Neural progenitor cell (in vitro differentiated cells): ENCODE measurements around the gene BCAS1. TPM values are rescaled to one million over a fixed set of nuclear protein-coding genes. Genes with fewer than 3 reads are reported as not detected.

ENCODE experiments used
- DNase-seq: peaks from one replicate; pipeline ENCODE4 v3.0.0-alpha.2; 2016; ENCODE audit warnings: low spot score
- H2AFZ ChIP-seq: fragments of 200-600 bp; sonication (generic); replicated peaks from 2 replicates; pipeline ENCODE4 v1.6.1; 2016; ENCODE audit warnings: antibody characterized with exemption
- H3F3A ChIP-seq: fragments of 200-600 bp; sonication (generic); 2 replicates; pipeline ENCODE4 v1.6.1; 2016; ENCODE audit warnings: antibody characterized with exemption, low read depth
- H3K27ac ChIP-seq: fragments of 200-600 bp; sonication (generic); 2 replicates; pipeline ENCODE4 v1.5.1; 2016; ENCODE audit warnings: mild to moderate bottlenecking
- H3K27me3 ChIP-seq: fragments of 200-600 bp; sonication (generic); 2 replicates; pipeline ENCODE4 v1.6.1; 2016; ENCODE audit warnings: mild to moderate bottlenecking, moderate library complexity
- H3K36me3 ChIP-seq: fragments of 200-600 bp; sonication (generic); 2 replicates; pipeline ENCODE4 v1.5.1; 2016
- H3K4me1 ChIP-seq: fragments of 200-600 bp; sonication (generic); 2 replicates; pipeline ENCODE4 v1.6.1; 2016; ENCODE audit warnings: mixed run types
- H3K4me2 ChIP-seq: fragments of 200-600 bp; sonication (generic); 2 replicates; pipeline ENCODE4 v1.6.1; 2016
- H3K4me3 ChIP-seq: fragments of 200-600 bp; sonication (generic); 2 replicates; pipeline ENCODE4 v1.5.1; 2016
- H3K79me2 ChIP-seq: fragments of 200-600 bp; sonication (generic); 2 replicates; pipeline ENCODE4 v1.6.1; 2016; ENCODE audit warnings: low read depth
- H3K9ac ChIP-seq: fragments of 200-600 bp; sonication (generic); 2 replicates; pipeline ENCODE4 v1.6.1; 2016
- H3K9me3 ChIP-seq: fragments of 200-600 bp; sonication (generic); 2 replicates; pipeline ENCODE4 v1.5.1; 2016; ENCODE audit warnings: low read depth
- H4K20me1 ChIP-seq: fragments of 200-600 bp; sonication (generic); 2 replicates; pipeline ENCODE4 v1.6.1; 2016; ENCODE audit warnings: low read depth
- H3K27ac Mint-ChIP-seq: 3 replicates; pipeline ENCODE4 v1.8.0; 2021; ENCODE audit warnings: mixed read lengths
- H3K27me3 Mint-ChIP-seq: 2 replicates; pipeline ENCODE4 v1.8.0; 2022; ENCODE audit warnings: low read depth, mild to moderate bottlenecking, inconsistent platforms, moderate library complexity, mixed read lengths; ENCODE audit not compliant: insufficient read depth
- H3K36me3 Mint-ChIP-seq: 3 replicates; pipeline ENCODE4 v1.8.0; 2021; ENCODE audit warnings: mixed read lengths
- H3K4me1 Mint-ChIP-seq: 3 replicates; pipeline ENCODE4 v1.8.0; 2021; ENCODE audit warnings: mixed read lengths
- H3K4me3 Mint-ChIP-seq: 3 replicates; pipeline ENCODE4 v1.8.0; 2021; ENCODE audit warnings: mild to moderate bottlenecking, moderate library complexity, mixed read lengths
- H3K9me3 Mint-ChIP-seq: 3 replicates; pipeline ENCODE4 v1.8.0; 2020; ENCODE audit warnings: mixed read lengths
- EZH2 ChIP-seq: fragments of 200-600 bp; sonication (generic); IDR thresholded peaks from 2 replicates; pipeline ENCODE4 v1.6.1; 2017; ENCODE audit warnings: antibody characterized with exemption, mild to moderate bottlenecking, moderate library complexity
- EZH2phosphoT487 ChIP-seq: fragments of 200-600 bp; sonication (generic); IDR thresholded peaks from 2 replicates; pipeline ENCODE4 v1.6.1; 2017; ENCODE audit warnings: antibody characterized with exemption
- total RNA-seq: library from RNA; depleted of rRNA; stranded (reverse); fragments of >200 nt; gene quantifications from 2 replicates; pipeline ENCODE4 v1.2.3, GENCODE V29; 2015; ENCODE audit warnings: low replicate concordance
- TF ChIP-seq, protein P1 (sequence below): fragments of 200-600 bp; sonication (generic); IDR thresholded peaks from 2 replicates; pipeline ENCODE4 v1.5.1; 2017; ENCODE audit warnings: antibody characterized with exemption, mild to moderate bottlenecking

The BCAS1 gene
- total RNA-seq, 1 donor from 2014 or later: not detected

DNA sequence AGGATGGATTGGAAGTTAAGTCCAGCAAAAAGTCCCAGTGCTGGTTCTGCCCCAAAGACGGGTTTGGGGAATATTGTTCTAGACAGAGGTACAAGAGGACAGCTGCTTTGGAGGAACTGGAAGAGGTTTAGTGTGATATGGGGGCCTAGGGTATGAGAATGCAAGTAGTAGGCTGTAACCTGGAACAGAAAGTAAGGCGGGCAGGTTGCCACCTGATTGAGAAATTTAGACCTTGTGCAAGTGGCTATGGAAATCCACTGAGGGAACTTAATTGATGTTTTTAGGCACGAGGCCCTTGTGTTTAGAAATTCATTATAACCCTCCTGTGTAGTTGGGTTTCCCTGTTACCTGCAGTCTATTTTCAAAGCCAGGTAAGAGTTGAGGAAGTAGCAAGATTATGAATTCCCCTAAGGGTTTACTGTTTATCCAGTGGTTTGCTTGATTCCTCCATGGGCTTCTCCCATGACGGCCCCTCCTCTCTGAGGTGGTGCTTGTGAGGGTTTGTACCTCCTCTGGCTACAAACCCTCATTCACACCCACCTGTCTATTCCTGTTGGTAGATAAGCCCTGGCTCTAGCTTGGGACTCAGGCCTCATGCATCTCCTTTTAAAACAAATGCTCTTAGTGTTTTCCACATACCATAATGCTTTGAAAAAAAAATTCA is 42.0 kb upstream of the BCAS1 start:
- no peaks in the 10 kb centered on the region for H3K36me3 Mint-ChIP-seq
- no peaks in the 10 kb centered on the region for H3K4me1 ChIP-seq
- no peaks in the 10 kb centered on the region for H3K4me1 Mint-ChIP-seq
- H3K79me2 ChIP-seq: no peaks in the 10 kb centered on the region
- no peak overlapping the region for H2AFZ ChIP-seq
- no peaks in the 10 kb centered on the region for H3K9me3 ChIP-seq
- H3K4me3 ChIP-seq: no peak overlapping the region
- no peak for DNase-seq
- H3F3A ChIP-seq: no peaks in the 10 kb centered on the region
- H3K27me3 ChIP-seq: no peaks in the 10 kb centered on the region
- H3K9me3 Mint-ChIP-seq: peaks cover 2% of the 10 kb centered on the region
- no peak overlapping the region for H3K4me2 ChIP-seq
- TF ChIP-seq, protein P1, sequence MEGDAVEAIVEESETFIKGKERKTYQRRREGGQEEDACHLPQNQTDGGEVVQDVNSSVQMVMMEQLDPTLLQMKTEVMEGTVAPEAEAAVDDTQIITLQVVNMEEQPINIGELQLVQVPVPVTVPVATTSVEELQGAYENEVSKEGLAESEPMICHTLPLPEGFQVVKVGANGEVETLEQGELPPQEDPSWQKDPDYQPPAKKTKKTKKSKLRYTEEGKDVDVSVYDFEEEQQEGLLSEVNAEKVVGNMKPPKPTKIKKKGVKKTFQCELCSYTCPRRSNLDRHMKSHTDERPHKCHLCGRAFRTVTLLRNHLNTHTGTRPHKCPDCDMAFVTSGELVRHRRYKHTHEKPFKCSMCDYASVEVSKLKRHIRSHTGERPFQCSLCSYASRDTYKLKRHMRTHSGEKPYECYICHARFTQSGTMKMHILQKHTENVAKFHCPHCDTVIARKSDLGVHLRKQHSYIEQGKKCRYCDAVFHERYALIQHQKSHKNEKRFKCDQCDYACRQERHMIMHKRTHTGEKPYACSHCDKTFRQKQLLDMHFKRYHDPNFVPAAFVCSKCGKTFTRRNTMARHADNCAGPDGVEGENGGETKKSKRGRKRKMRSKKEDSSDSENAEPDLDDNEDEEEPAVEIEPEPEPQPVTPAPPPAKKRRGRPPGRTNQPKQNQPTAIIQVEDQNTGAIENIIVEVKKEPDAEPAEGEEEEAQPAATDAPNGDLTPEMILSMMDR: no peak
- no peak for TF ChIP-seq EZH2
- TF ChIP-seq EZH2phosphoT487: no peak
- no peak overlapping the region for H3K27ac Mint-ChIP-seq
- H3K27me3 Mint-ChIP-seq: peaks cover 2% of the 10 kb centered on the region
- H3K27ac ChIP-seq: no peak overlapping the region
- H4K20me1 ChIP-seq: no peaks in the 10 kb centered on the region
- H3K36me3 ChIP-seq: no peaks in the 10 kb centered on the region
- H3K4me3 Mint-ChIP-seq: no peak overlapping the region
- no peak overlapping the region for H3K9ac ChIP-seq

DNA sequence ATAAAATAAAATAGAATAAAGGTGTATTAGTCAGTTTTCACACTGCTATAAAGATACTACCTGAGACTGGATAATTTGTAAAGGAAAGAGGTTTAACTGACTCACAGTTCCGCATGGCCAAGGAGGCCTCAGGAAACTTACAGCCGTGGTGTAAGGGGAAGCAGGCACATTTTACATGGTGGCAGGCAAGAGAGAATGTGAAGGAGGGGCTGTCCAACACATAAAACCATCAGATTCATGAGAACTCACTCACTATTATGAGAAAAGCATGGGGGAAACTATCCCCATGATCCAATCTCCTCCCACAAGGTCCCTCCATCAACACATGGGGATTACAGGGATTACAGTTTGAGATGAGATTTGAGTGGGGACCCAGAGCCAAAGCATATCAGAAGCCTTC is 41.1 kb upstream of the BCAS1 start:
- Mint-ChIP-seq H3K9me3 (peaks cover 2% of the 10 kb centered on the region), H3K27me3 (peaks cover 2% of the 10 kb centered on the region), H3K36me3 (no peaks in the 10 kb centered on the region), H3K27ac (no peak overlapping the region), H3K4me3 (no peak overlapping the region), H3K4me1 (no peaks in the 10 kb centered on the region)
- Histone ChIP-seq H3K79me2 (no peaks in the 10 kb centered on the region), H3K27ac (no peak overlapping the region), H3F3A (no peaks in the 10 kb centered on the region), H3K4me2 (no peak overlapping the region), H3K36me3 (no peaks in the 10 kb centered on the region), H3K4me1 (no peaks in the 10 kb centered on the region), H4K20me1 (no peaks in the 10 kb centered on the region), H3K9me3 (no peaks in the 10 kb centered on the region), H2AFZ (no peak overlapping the region), H3K4me3 (no peak overlapping the region), H3K9ac (no peak overlapping the region), H3K27me3 (no peaks in the 10 kb centered on the region)
- TF ChIP-seq EZH2phosphoT487 (no peak), EZH2 (no peak)
- TF ChIP-seq, protein P1: no peak
- DNase-seq: no peak

DNA sequence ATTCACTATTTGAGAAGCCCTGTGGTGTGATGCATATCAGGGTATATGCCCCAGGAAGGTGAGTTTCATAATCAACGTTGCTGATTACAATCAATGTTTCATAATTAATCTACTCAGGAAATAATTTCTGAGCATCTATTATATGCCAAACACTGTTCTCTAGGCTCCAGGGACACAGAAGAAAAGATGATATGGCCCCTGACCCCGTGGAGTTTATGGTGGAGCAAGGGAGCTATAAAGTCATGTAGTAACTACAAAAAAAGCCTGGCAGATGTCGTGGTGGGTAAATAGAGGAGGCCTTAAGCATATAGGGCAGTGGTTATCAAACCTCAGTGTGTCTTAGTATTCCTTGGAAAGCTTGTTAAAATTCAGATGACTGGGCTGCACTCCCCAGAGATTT is 40.1 kb upstream of the BCAS1 start:
- no peaks in the 10 kb centered on the region for H3K36me3 ChIP-seq
- no peak for DNase-seq
- no peaks in the 10 kb centered on the region for H3K9me3 ChIP-seq
- H3K79me2 ChIP-seq: no peaks in the 10 kb centered on the region
- no peak overlapping the region for H3K4me2 ChIP-seq
- H3K27ac ChIP-seq: no peak overlapping the region
- no peak overlapping the region for H3K4me3 ChIP-seq
- no peaks in the 10 kb centered on the region for H3F3A ChIP-seq
- Mint-ChIP-seq H3K36me3 (no peaks in the 10 kb centered on the region), H3K4me1 (no peaks in the 10 kb centered on the region), H3K27ac (no peak overlapping the region), H3K4me3 (no peak overlapping the region), H3K9me3 (peaks cover 2% of the 10 kb centered on the region), H3K27me3 (no peaks in the 10 kb centered on the region)
- H3K4me1 ChIP-seq: no peaks in the 10 kb centered on the region
- TF ChIP-seq, protein P1: no peak
- TF ChIP-seq EZH2phosphoT487: no peak
- TF ChIP-seq EZH2: no peak
- H3K9ac ChIP-seq: no peak overlapping the region
- no peaks in the 10 kb centered on the region for H3K27me3 ChIP-seq
- H4K20me1 ChIP-seq: no peaks in the 10 kb centered on the region
- H2AFZ ChIP-seq: no peak overlapping the region
